RWPE2 (cell line): ENCODE results near the gene TAB2.

Experiments
- ATAC-seq: fragments of 200-7000 bp; cut with Tn5 transposase; 3 replicates; pipeline ENCODE4 v1.9.1; 2021; ENCODE audit warnings: low read depth
- DNase-seq: peaks from one replicate; pipeline ENCODE4 v3.0.0-alpha.2; 2020; ENCODE audit warnings: low spot score
- H3K27ac ChIP-seq: fragments of 450-650 bp; 2 replicates; pipeline ENCODE4 v1.5.1; 2017; ENCODE audit warnings: mild to moderate bottlenecking; ENCODE audit not compliant: poor library complexity, severe bottlenecking
- H3K27me3 ChIP-seq: fragments of 250-450 bp; sonication (Bioruptor Pico); 2 replicates; pipeline ENCODE4 v1.5.1; 2021; ENCODE audit warnings: mild to moderate bottlenecking, moderate library complexity; ENCODE audit not compliant: insufficient read depth, poor library complexity, severe bottlenecking
- H3K36me3 ChIP-seq: fragments of 250-450 bp; sonication (Bioruptor Pico); 2 replicates; pipeline ENCODE4 v1.5.1; 2020; ENCODE audit warnings: low read depth, mild to moderate bottlenecking, moderate library complexity
- H3K4me1 ChIP-seq: fragments of 250-450 bp; sonication (Bioruptor Pico); 2 replicates; pipeline ENCODE4 v1.5.1; 2021; ENCODE audit warnings: mild to moderate bottlenecking, moderate library complexity; ENCODE audit not compliant: insufficient read depth, poor library complexity, severe bottlenecking
- H3K4me3 ChIP-seq: fragments of 250-450 bp; sonication (Bioruptor Pico); 2 replicates; pipeline ENCODE4 v1.5.1; 2021; ENCODE audit warnings: mild to moderate bottlenecking, moderate library complexity; ENCODE audit not compliant: severe bottlenecking
- H3K9me3 ChIP-seq: fragments of 250-450 bp; sonication (Bioruptor Pico); 2 replicates; pipeline ENCODE4 v1.5.1; 2021; ENCODE audit warnings: mild to moderate bottlenecking, moderate library complexity; ENCODE audit not compliant: severe bottlenecking
- CTCF ChIP-seq: fragments of 450-650 bp; IDR thresholded peaks from one replicate; pipeline ENCODE4 v1.5.1; 2017; ENCODE audit warnings: mild to moderate bottlenecking, moderate library complexity; ENCODE audit not compliant: poor library complexity, severe bottlenecking

Gene TAB2

GRCh38 chr6:149379977-149380376 is 62.5 kb downstream of the TAB2 start:
- DNase-seq: no peak
- Histone ChIP-seq H3K27ac (no peak overlapping the region), H3K9me3 (no peaks in the 10 kb centered on the region), H3K36me3 (peaks cover 59% of the 10 kb centered on the region), H3K4me1 (no peaks in the 10 kb centered on the region), H3K27me3 (no peaks in the 10 kb centered on the region), H3K4me3 (no peak overlapping the region)
- no peak for ATAC-seq
- TF ChIP-seq CTCF: no peak

GRCh38 chr6:149380523-149380922 is 63.0 kb downstream of the TAB2 start:
- peaks cover 61% of the 10 kb centered on the region for H3K36me3 ChIP-seq
- no peaks in the 10 kb centered on the region for H3K27me3 ChIP-seq
- H3K27ac ChIP-seq: no peak overlapping the region
- H3K4me3 ChIP-seq: no peak overlapping the region
- no peaks in the 10 kb centered on the region for H3K4me1 ChIP-seq
- no peaks in the 10 kb centered on the region for H3K9me3 ChIP-seq
- no peak for DNase-seq
- no peak for ATAC-seq
- no peak for TF ChIP-seq CTCF

- H3K9me3 ChIP-seq: no peaks in the 10 kb centered on the region
- no peaks in the 10 kb centered on the region for H3K27me3 ChIP-seq
- H3K4me1 ChIP-seq: no peaks in the 10 kb centered on the region
- peaks cover 72% of the 10 kb centered on the region for H3K36me3 ChIP-seq
- ATAC-seq (no peak), DNase-seq (no peak)
- no peak for TF ChIP-seq CTCF
- no peak overlapping the region for H3K27ac ChIP-seq
- no peak overlapping the region for H3K4me3 ChIP-seq
These were observed 65.9 kb downstream of the TAB2 start for GRCh38 chr6:149383371-149383770.

- Histone ChIP-seq H3K36me3 (peaks cover 63% of the 10 kb centered on the region), H3K27me3 (no peaks in the 10 kb centered on the region), H3K4me1 (no peaks in the 10 kb centered on the region), H3K4me3 (no peak overlapping the region), H3K27ac (no peak overlapping the region), H3K9me3 (no peaks in the 10 kb centered on the region)
- no peak for DNase-seq
- TF ChIP-seq CTCF: no peak
- no peak for ATAC-seq
These were observed 67.0 kb downstream of the TAB2 start for GRCh38 chr6:149384464-149384863.

- Histone ChIP-seq H3K36me3 (peaks cover 60% of the 10 kb centered on the region), H3K9me3 (no peaks in the 10 kb centered on the region), H3K27me3 (no peaks in the 10 kb centered on the region), H3K4me1 (peaks cover 4% of the 10 kb centered on the region), H3K4me3 (no peak overlapping the region), H3K27ac (no peak overlapping the region)
- ATAC-seq (no peak), DNase-seq (no peak)
- no peak for TF ChIP-seq CTCF
These were observed 68.6 kb downstream of the TAB2 start for GRCh38 chr6:149385998-149386646.
